HG03342 (cell line): Measurements from ENCODE around the gene PYGM.
"Not testable (repeated sequence)": the region's sequence is repeated elsewhere in the genome, so short reads cannot be mapped to it uniquely, and the experiment has no call there.

Source experiments
- ATAC-seq: cut with Tn5 transposase; IDR thresholded peaks from one replicate; pipeline ENCODE4 v1.9.1; 2021; ENCODE audit warnings: mild to moderate bottlenecking, moderate library complexity; ENCODE audit not compliant: unreplicated experiment

Gene PYGM

DNA sequence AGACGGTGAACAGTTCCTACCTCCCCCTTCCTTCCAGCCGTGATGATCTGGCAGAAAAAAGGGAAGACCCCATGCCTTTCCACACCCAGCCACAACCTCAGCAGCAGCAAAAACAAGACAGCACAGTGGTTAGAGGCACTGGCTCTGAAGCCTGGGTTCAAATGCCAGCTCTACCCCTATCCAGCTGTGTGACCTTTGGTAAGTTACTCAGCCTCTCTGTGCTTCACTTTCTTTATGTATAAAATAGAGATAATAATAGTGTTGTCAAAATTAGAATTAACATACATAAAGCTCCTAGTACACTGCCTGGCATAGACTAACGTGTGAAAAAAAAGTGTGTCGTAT, 41.0 kb downstream of the PYGM start:
- no peak for ATAC-seq

DNA sequence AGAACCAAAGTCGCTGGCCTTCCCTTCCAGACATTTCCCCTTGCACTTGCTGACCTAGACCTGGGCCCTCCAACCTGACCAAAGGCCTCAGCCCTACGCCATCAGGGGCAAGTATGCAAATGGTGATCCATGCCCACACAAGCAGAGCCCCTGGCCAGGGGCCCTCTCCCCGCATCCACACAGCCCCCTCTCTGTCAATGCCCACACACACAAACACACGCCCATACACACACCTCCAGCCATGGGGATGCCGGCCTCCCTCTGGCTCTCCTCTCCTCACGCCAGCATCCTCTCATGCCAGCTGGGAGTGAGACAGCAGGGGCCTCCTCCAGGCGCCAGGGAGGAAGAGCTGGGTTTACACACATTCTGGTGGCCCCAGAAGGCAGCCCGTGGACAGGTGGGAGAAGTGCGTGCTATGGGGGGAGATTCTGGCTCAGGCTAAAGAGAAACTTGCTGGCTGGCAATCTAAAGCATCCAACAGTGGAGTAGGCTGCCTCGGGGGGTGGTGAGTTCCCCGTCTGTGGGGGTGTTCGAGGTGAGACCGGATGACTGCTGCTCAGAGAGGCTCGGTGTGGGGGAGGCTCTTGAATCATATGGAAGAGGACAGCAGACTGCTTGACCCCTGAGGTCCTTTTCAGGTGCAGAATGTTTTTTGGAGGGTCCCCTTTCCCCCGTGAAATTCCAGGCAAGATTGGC, 41.5 kb downstream of the PYGM start:
- no peak for ATAC-seq

DNA sequence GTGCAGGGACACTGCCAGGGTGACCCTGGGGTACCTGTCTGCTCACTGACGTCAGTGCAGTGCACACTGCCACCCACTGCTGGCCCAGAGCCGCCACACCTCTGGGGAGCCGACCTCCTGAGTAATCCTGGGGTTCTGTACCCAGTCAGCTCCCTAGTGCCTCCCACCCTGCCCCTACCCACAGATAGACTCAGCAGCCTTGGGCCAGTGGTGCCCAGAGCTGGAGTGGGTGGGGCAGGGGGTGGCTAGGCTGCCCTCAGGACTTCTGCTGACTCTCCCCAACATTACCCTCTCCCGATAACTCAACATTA, 42.6 kb downstream of the PYGM start:
- no peak for ATAC-seq

DNA sequence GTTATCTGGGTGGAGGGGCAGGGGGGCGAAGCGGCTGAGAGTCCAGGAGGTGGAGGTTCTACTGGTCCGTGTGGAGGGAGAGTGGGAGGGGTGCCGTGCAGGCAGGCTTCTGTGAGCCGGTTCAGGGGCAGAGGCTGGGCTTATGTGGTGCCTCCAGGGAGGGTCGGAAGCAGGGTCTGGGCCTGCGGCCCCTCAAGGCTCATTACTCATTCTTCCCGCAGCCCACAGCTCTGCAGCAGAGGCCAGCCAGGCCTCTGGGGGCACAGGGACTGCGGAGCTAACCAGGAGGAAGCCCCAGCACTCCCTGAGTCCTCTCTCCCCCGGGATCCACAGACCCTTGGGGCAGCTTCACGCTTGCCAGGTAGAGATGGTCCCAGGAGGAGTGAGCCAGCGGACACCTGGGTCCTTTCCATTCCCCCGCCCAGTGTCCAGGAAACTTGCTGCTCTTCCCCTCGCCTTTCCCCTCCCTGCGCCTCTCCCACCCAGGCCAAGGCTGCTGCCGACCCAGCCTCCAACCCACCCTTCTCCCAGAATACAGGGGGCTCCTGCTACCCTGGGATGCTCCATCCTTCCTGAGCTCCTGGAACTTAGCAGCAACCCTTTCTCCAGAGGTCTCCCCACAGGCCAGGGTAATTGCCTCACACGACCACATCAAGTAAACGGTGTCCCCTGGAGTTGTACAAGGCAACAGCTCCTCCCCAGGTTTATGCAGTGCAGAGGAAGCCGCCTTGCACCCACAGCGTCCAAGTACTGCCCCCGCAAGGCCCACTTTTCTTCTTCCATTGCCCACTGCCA, 43.1 kb downstream of the PYGM start:
- no peak for ATAC-seq

DNA sequence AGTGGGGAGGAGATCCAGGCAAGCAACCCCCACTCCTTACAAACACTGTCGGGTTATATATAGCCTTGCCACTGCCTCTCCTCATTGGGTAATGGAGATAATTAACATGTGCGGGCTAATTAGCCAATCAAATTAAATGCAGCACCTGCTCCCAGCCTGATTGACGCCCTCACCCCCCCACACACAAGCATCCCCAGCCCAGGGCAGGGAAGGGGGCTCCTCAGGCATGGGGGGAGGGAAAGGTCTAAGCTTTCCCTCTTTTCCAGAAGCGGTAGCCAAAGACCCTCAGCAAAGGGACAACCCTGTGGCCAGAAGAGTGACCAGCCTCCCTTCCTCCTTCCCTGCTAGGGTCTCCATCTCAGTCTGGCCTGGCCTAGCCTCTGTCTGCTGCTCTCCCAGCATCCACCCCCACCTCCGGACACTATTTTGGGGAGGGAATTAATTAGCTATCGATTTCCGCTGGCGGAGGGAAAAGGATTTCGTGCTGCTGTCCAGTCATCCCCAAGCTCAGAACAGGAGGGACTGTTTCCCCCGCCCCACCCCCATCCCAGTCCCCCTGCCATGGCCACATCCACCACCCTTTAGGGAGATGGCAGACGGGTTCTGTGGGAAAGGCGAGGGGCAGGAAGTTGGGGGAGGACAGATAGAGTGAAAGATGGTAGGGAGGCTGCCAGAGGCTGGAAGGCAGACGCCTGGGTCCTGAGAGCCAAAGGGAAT, 43.9 kb downstream of the PYGM start:
- no peak for ATAC-seq

DNA sequence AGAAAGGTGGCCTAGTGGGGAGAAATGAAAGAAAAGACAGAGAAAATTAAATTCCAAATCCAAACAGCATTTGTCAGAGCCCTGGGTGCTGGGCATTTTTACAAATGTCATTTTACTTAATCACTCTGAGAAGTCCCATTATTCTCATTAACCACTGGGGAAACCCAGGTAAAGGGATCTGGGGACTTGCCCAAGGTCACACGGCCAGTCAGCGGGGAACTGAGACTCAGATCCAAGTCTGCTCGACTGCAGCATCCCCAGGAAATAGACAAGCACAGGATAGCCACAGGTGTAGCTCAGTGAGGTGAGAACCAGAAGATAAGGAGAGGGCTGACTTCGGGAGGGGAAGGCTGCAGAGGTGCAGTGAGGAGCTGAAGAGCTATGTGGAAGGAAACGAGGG, 44.7 kb downstream of the PYGM start:
- no peak for ATAC-seq

DNA sequence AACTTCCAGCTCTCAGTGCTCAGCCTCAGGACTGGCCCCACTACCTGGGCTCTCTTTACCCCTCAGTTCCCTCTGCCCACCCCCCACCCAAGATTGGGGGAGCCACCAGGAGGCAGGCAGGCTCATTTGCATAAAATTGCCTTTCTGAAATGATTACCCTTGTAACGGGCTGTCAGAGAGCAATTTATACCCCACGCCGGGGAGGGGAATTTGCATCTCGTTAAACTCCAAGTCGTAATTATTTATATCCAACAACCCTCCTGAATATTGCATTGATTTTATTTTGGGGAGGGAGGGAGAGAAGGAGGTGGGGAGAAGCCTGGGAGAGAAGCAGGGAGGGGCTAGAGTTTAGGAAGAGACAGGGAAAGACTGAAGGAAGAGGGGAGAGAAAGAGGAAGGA, 45.1 kb downstream of the PYGM start:
- no peak for ATAC-seq

DNA sequence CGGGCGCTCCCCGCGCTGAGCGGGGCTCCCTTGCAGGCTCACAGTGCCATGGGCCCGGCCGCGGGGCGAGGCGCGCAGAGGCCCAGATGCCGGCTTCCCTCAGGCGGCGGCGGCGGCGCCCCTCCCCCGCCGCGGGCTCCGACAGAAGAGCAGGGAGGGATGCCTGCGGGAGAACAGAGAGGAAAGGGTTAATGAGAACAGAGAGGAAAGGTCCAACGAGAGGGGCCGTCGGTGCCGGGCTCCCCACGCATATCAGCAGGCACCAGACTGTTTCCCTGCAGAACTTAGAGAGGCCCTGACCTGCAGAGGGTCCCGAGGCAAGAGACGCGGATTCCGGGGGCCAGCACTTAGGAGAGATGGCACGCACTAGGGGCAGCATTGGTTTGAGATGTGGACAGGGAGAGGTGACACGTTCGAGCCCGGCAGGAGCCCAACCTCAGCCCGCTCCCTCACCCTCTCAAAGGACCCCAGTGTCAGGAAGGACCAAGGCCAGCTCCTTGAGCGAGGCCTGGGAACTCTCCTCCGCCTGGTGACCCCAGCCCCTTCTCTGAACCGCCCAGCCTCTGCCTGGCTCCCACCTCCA, 45.9 kb downstream of the PYGM start:
- ATAC-seq = no peak

DNA sequence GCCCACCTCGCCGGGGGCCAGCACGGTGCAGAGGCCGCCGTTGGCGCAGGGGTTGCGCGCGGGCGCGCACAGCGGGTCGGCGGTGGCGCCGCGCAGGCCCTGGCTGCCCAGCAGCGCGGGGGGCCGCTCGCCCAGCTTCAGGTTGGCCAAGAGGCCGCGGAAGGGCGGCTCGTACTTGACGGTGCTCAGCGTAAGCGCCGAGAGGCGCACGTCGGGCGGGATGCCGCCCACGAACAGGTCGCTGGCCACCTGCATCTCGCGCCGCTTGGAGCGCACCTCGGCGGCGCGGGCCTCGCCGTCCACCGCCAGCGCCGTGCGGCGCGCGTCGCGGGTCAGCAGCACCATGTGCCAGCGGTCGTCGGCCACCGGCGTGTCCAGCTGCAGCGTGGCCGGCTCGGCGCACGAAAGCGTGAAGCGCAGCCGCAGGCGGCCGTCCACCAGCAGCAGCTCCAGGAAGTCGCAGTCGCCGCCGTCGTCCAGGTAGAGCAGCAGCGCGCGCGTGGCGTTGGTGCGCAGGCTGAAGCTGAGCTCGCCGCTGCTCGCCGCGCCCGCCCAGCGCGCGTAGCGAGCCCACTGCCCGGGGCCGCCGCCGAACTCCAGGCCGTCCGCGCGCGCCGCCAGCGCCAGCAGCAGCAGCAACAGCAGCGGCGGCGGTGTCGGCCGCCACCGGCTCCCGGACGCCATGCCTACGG, 46.6 kb downstream of the PYGM start:
- ATAC-seq = no peak

DNA sequence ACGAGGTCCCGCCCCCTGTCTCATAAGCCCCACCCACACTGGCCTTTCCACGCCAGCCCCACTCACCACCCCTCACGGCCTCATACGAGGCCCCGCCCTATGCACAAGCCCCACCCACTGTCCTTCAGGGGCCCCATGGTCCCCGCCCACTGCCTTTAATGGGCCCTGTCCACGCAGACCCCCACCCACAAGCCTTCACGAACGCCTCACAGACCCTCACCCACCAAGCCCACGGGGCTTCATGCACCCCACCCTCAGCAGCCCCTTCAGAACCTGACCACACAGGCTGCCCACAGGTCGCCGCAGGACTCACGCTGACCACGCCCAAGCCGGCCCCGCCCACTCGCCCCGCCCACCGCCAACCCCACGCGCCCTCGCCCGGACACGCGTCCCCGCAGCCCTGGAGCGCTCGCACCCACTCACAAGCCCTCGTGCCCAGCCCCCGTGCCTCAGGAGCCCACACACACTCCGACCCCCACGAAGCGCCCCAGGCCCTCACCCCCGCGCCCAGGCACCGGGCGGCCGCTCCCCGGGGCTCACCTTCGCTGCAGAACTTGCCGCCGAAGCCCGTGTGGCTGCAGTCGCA, 47.3 kb downstream of the PYGM start:
- ATAC-seq = no peak

DNA sequence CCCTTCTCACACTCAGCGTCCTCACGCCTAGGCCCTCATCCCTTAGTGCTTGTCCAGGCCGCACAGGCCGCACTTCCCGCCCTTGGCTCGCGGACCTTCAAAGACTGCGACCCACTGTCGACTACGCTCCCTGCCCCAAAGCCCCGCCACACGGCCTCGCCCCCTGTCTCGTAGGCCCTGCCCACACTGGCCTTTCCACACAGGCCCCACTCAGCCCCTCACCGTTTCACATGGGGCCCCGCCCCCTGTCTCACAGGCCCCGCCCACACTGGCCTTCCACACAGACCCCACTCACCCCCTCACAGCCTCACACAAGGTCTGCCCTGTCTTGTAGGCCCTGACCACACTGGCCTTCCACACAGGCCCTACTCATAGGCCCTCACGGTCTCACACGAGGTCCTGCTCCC, 47.8 kb downstream of the PYGM start:
- no peak for ATAC-seq

DNA sequence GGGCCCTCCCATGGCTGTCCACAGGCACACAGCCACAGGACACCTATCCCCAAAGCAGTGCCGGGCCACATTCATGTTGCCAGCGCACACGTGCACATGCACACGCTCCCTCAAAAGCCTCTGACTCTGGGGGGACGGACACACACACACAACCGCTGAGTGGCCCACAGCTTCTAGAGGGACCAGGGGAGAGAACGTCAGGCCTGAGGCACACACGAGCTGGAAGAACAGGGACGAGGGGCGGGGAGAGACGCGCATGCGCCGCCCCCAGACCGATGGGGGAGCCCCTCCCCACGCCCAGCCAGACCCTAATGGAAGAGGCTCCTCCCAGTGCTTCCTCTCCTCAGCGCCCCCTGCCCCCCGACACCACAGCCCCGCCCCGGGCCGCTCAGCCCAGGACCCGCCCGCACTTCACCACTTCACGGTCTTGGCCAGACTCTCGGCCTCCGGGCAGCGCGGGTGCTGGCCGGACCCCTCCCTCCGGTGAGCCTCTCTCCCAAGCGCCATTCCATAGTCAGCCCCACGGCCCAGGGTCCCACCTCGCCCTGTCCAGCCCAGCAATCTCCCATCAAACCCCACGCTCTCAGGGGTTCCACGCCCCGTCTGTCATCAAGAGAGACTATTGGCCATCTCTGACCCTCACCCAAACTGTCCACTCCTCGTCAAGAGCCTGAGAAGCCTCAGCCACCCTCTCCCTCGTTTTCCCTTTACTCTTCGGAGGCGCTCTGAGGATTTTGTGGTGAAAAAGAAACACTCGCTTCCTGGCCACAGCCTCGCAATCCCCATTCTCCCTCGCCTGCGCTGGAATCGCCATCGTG, 48.4 kb downstream of the PYGM start:
- no peak for ATAC-seq

DNA sequence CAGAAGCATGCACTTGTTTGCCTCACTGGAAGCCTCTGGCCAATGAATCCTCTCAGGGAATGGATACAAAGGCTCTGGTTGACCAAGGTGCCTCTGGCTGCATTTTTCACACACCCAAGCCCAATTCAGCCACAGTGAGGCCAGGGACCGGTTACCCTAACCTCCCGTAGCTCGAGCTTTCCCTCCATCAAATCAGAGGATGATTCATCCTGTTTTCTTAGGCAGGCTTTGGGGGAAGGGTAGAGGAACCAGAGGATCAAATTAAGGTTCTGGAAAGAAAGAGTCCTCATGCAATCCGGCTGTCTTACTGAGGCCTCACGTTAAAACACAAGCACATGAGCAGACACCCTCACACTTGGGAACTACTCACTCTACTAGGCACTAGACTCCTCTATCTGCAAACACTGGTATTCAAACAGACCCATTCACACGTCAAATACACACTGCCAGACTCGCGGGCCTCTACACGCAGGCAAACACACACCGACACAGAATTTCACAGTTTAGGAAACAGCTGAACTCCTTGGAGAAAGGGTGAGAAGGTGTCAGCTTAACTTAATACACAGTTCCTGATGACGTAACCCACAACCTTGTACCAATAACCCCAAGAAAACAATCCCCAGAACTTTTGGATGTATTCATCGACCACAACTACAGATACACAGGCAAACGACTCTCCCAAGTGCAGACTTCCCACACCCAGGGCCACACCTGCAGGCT, 49.2 kb downstream of the PYGM start:
- no peak for ATAC-seq

DNA sequence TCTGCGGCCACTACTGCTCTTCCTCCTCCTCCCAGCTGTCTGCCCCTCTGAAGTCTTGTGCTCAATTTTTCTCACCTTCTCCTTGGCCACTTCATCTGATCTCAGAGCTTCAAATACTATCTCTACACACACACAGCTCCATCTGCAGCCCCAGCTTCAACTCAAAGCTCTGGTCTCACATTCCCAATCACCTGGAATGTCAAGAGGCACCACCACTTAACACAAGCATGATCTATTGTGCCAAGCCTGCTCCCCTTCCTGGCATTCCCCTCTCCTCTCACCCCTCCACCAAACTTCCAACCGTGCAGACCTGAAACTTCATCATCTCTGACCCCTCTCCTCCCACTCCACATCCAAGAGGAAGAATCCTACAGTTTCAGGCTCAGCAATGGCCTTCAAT, 54.3 kb downstream of the PYGM start:
- no peak for ATAC-seq

DNA sequence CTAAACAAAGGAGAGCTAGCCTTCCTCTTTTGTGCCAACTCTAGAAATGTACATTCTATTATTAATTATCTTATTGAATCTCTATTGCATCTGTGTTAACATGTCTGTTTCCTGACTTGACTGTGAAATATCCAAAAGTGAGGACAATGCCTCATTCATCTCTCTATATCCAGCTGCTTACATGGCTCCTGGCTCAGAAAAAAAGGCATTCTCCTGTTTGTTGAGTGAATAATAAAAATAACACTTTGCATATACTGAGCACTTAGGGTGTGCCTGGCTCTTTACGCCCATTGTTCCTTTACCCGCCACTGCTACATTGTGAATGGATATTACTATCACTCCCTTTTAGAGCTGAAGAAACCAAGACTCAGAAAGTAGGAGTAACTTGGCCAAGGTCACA, 56.7 kb downstream of the PYGM start:
- no peak for ATAC-seq

DNA sequence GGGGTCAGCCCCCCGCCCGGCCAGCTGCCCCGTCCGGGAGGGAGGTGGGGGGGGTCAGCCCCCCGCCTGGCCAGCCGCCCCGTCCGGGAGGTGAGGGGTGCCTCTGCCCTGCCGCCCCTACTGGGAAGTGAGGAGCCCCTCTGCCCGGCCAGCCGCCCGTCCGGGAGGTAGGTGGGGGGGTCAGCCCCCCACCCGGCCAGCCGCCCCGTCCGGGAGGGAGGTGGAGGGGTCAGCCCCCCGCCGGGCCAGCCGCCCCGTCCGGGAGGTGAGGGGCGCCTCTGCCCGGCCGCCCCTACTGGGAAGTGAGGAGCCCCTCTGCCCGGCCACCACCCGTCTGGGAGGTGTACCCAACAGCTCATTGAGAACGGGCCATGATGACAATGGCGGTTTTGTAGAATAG, 57.8 kb downstream of the PYGM start:
- ATAC-seq = not testable (repeated sequence)

DNA sequence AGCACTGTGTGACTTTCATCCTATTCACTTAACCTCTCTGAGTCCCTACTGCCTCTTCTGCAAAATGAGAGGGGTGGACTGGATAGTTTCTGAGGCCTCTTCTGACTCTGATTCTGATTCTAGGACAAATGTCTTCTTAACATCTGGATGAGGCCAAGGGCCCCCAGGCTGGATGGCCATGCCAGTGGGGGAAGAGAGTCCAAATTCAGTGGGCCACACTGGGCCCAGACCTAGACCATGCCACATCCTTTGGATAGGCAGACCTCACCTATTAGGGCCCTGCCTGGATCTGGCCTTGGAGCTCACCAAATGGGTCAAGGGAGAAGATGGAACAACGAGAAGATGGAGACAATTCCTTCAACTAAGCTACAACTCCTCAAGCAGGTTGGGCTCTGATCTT, 61.3 kb downstream of the PYGM start:
- no peak for ATAC-seq

DNA sequence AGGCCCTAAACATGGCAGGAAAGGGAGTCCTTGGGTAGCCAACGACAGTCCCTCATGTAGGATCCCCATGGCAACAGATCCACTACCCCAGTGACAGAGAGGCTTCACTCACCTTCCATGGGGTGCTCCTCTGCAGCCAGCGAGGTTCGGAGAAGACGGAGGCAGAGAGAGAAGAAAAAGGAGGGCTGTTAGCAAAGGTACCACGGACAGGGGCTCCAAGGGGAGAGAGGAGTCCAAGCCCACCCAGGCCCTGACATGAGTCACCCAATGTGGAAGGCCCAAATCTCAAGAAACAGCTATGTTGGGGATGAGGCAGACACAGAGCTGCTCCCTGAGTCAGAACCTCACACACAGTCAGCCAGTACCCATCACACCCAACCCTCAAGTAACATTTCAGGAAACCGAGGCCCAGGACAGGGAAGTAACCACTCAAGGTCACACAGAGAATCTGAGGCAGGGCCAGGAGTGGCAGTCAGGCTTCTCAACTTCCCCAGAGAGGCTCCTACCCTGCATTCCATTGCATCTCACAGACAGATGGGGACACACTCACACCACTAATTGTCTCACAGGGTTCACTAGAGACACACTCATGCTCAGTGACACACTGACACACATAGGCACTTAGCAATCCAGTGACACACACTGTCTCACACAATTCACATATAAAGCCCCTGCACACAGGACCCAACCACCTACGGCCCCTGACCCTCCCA, 62.0 kb downstream of the PYGM start:
- ATAC-seq = no peak
